Muscle layer of duodenum (tissue), 2 donors: ENCODE data around the gene AKAP12.

ENCODE experiments used
- H3K27ac ChIP-seq: one replicate; pipeline ENCODE4 v1.7.0; 2013; ENCODE audit warnings: mild to moderate bottlenecking, low read length
- H3K27me3 ChIP-seq: one replicate; pipeline ENCODE4 v1.7.0; 2013; ENCODE audit warnings: low read depth, mild to moderate bottlenecking, control low read depth, low read length
- H3K36me3 ChIP-seq, 2 donors: one replicate each; pipeline ENCODE4 v1.7.0; 2013; ENCODE audit warnings: low read length in 2 of 2, control low read depth in 1 of 2, mild to moderate bottlenecking in 1 of 2; ENCODE audit not compliant: insufficient read depth in 2 of 2, control insufficient read depth in 1 of 2
- H3K4me1 ChIP-seq, 2 donors: one replicate each; pipeline ENCODE4 v1.7.0; 2013; ENCODE audit warnings: low read length in 2 of 2, mild to moderate bottlenecking in 2 of 2, control low read depth in 1 of 2, moderate library complexity in 1 of 2; ENCODE audit not compliant: insufficient read depth in 2 of 2, control insufficient read depth in 1 of 2
- H3K4me3 ChIP-seq, 2 donors: one replicate each; pipeline ENCODE4 v1.7.0; 2013; ENCODE audit warnings: low read length in 2 of 2, low read depth in 1 of 2, mild to moderate bottlenecking in 1 of 2
- H3K9me3 ChIP-seq, 2 donors: one replicate each; pipeline ENCODE4 v1.7.0; 2013; ENCODE audit warnings: low read length in 2 of 2, control low read depth in 1 of 2, mild to moderate bottlenecking in 1 of 2; ENCODE audit not compliant: control insufficient read depth in 1 of 2
- donor health status: healthy.

Gene AKAP12

GRCh38 chr6:151285122-151285521 lies 45.4 kb downstream of the AKAP12 start:
- peaks cover 4 to 36% of the 10 kb centered on the region in 2 donors for H3K4me1 ChIP-seq

GRCh38 chr6:151286214-151286613 lies 46.4 kb downstream of the AKAP12 start:
- no peak overlapping the region for H3K4me3 ChIP-seq
- no peaks in the 10 kb centered on the region for H3K9me3 ChIP-seq
- H3K27me3 ChIP-seq, result no peaks in the 10 kb centered on the region
- H3K27ac ChIP-seq, result peak overlapping the region; percentile 50
- H3K4me1 ChIP-seq, result peaks cover 4 to 33% of the 10 kb centered on the region in 2 donors
- no peaks in the 10 kb centered on the region for H3K36me3 ChIP-seq

More at GRCh38 chr6:151285122-151285521, 45.4 kb downstream of the AKAP12 start:
- Histone ChIP-seq H3K4me3 (no peak overlapping the region), H3K27ac (peak overlapping the region; percentile 50), H3K9me3 (no peaks in the 10 kb centered on the region), H3K36me3 (no peaks in the 10 kb centered on the region), H3K27me3 (no peaks in the 10 kb centered on the region)

DNA sequence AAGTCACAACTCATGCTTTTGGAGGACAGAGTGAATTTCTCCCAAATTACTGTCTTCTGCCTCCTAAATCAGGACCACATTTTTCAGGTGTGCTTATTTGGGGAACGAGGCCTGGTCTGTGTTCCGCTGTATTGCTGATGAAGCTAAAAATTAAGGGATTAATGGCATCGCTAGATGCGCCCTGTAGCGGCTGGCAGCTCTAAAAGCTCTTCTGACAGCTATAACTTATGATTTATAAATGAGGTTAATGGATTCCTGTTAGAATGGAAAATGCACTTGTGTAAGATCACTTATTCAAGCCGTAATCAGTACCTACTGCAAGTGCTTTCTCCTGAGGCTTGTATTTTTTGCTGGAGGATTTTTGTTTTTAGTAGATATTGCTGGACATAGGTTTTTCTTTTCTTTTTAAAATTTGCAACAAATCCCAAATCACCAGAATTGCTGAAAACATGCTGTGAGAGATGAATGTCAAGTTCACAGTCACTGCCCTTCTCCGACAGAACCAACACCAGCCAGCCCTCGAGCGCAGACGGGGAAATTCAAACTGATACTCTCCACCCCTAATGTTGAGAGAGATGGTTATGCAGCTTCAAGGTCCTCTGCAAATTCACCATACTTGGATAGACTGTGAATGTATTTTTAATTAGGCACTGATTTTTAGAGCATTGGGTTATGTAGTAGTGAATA lies 49.1 kb downstream of the AKAP12 start:
- Histone ChIP-seq H3K4me1 (peaks cover 10 to 27% of the 10 kb centered on the region in 2 donors), H3K27me3 (no peaks in the 10 kb centered on the region), H3K4me3 (no peak overlapping the region), H3K27ac (no peak overlapping the region), H3K9me3 (no peaks in the 10 kb centered on the region), H3K36me3 (no peaks in the 10 kb centered on the region)

DNA sequence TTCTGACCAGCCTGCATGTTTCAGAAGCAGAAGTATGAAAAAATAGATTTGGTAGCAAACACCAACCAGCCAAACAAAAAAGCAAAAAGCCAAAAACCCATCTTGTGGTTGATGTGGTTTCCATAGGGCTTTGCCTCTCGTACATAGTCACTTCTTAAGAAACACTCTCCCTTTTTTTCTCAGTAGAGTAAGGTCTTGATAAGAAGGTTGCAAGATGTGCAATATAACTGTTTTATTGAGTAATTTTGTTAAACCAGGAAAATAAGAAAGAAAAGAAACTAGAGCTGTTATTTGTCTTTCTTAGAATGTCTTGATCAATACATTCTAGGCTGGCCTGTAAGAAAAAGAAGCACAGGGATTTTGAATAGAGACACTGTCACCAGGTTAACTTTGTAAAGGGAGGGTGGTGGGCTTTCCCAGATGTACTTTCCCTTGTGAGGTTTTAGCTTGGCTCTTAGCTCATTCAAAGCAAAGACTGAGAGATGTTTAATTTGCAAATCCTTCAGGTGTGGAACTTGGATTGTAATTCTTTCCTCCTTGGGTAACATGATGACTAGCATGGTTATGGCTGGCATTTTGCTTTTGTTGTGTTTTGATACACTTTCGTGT lies 49.7 kb downstream of the AKAP12 start:
- no peaks in the 10 kb centered on the region for H3K9me3 ChIP-seq
- H3K4me1 ChIP-seq, result peaks cover 10 to 25% of the 10 kb centered on the region in 2 donors
- no peak overlapping the region for H3K4me3 ChIP-seq
- H3K27me3 ChIP-seq, result no peaks in the 10 kb centered on the region
- H3K27ac ChIP-seq, result peak overlapping the region; percentile 56
- H3K36me3 ChIP-seq, result no peaks in the 10 kb centered on the region

- no peaks in the 10 kb centered on the region for H3K27me3 ChIP-seq
- no peaks in the 10 kb centered on the region for H3K9me3 ChIP-seq
- peak overlapping the region; percentile 92 for H3K27ac ChIP-seq
- H3K36me3 ChIP-seq, result no peaks in the 10 kb centered on the region
- H3K4me3 ChIP-seq, result peak overlapping the region in 1 of 2 donors; percentile 26
- peaks cover 6 to 24% of the 10 kb centered on the region in 2 donors for H3K4me1 ChIP-seq
These were observed 51.3 kb downstream of the AKAP12 start for GRCh38 chr6:151290877-151291721.

- no peaks in the 10 kb centered on the region for H3K9me3 ChIP-seq
- H3K27me3 ChIP-seq, result no peaks in the 10 kb centered on the region
- no peaks in the 10 kb centered on the region for H3K36me3 ChIP-seq
- H3K4me3 ChIP-seq, result no peak overlapping the region
- H3K27ac ChIP-seq, result peak overlapping the region; percentile 77
- H3K4me1 ChIP-seq, result peaks cover 6 to 19% of the 10 kb centered on the region in 2 donors
These were observed 51.9 kb downstream of the AKAP12 start for GRCh38 chr6:151291722-151292059.

DNA sequence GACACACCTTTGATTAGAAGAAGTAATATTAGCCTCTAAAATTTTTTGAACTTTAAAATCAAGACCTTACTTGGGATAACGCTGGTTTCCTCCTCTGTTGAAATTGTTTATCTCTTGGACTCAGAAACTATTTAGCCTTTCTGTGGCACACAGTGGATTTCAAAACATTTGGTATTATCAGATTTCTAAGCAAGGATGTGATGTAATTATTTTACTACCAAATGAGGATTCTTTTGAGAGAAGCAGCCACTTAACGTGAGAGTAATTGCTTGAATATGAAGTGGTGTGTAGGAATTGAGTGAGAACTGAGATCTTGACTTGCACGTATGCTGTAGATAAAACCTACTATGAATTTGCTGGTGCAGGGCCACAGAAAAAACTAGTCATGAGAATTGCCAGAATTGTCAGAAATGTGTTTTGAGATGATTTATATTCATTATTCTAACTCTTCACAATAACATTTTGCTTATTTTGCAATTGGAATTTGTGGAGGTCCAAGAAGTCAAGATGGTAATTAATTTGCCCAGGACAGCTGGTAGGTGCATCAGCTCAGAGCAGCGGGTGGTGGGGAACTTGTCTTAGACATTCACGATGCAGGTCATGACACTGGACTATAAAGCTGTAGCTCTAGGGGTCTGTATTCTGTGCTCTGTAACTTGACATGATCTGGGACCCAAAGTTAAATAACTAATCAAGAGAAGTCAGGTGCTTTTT lies 53.4 kb downstream of the AKAP12 start:
- H3K9me3 ChIP-seq, result no peaks in the 10 kb centered on the region
- peaks cover 6 to 19% of the 10 kb centered on the region in 2 donors for H3K4me1 ChIP-seq
- H3K4me3 ChIP-seq, result no peak overlapping the region
- no peaks in the 10 kb centered on the region for H3K27me3 ChIP-seq
- peak overlapping the region; percentile 77 for H3K27ac ChIP-seq
- H3K36me3 ChIP-seq, result no peaks in the 10 kb centered on the region

GRCh38 chr6:151293688-151294016 lies 53.9 kb downstream of the AKAP12 start:
- Histone ChIP-seq H3K27me3 (no peaks in the 10 kb centered on the region), H3K9me3 (no peaks in the 10 kb centered on the region), H3K36me3 (no peaks in the 10 kb centered on the region), H3K4me1 (peaks cover 6 to 19% of the 10 kb centered on the region in 2 donors), H3K27ac (peak overlapping the region; percentile 77), H3K4me3 (no peak overlapping the region)

GRCh38 chr6:151294561-151295101 lies 54.9 kb downstream of the AKAP12 start:
- no peaks in the 10 kb centered on the region for H3K36me3 ChIP-seq
- H3K27ac ChIP-seq, result peak overlapping the region; percentile 77
- H3K4me3 ChIP-seq, result no peak overlapping the region
- H3K4me1 ChIP-seq, result peaks cover 6 to 25% of the 10 kb centered on the region in 2 donors
- H3K9me3 ChIP-seq, result no peaks in the 10 kb centered on the region
- H3K27me3 ChIP-seq, result no peaks in the 10 kb centered on the region

GRCh38 chr6:151297886-151298285 lies 58.1 kb downstream of the AKAP12 start:
- Histone ChIP-seq H3K4me1 (peaks cover 11 to 33% of the 10 kb centered on the region in 2 donors), H3K9me3 (no peaks in the 10 kb centered on the region), H3K27ac (peak overlapping the region; percentile 8), H3K4me3 (no peak overlapping the region), H3K36me3 (no peaks in the 10 kb centered on the region), H3K27me3 (no peaks in the 10 kb centered on the region)

GRCh38 chr6:151299011-151299410 lies 59.2 kb downstream of the AKAP12 start:
- Histone ChIP-seq H3K4me1 (peaks cover 6 to 33% of the 10 kb centered on the region in 2 donors), H3K27ac (peak overlapping the region; percentile 26), H3K27me3 (no peaks in the 10 kb centered on the region), H3K4me3 (no peak overlapping the region), H3K9me3 (no peaks in the 10 kb centered on the region), H3K36me3 (no peaks in the 10 kb centered on the region)
